NCI-H524 (cell line): ENCODE measurements around the gene MYH6.

Source experiments
- DNase-seq, 2 experiments: peaks; one replicate each; lab custom pipeline; 2025; lab: John Stamatoyannopoulos, UW

MYH6 gene

GRCh38 chr14:23407516-23408306 is at the start of gene MYH6:
Gene MYH6, minus strand, starts transcription at chr14:23408273. Its CDS starts 1,050 bp downstream, at chr14:23407223.
- DNase-seq = no peak

GRCh38 chr14:23456883-23457586 is 49.0 kb upstream of the MYH6 start:
- peak in 1 of 2 experiments; percentile 55 for DNase-seq

DNA sequence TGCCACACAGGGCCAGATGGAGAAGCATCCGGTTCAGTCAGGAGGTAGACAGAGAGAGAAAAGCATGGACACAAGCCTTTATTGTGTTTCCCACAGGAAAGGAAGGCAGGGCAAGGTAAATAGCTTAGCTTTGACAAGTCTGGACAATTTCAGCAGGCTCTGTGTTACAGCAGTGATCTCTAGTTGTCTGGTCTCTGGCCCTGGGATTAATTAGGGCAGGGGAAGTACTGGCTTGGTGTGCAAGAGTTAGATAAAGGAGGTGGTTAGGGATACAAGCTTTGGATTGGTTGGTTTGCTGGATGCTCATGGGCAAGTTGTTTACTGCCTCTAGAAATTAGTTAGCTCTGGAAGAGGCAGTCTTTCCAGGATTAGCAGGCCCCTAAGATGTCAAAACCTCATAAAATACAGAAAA is 46.4 kb upstream of the MYH6 start:
- peak in 1 of 2 experiments; percentile 42 for DNase-seq

- DNase-seq = no peak
These were observed 44.2 kb upstream of the MYH6 start for GRCh38 chr14:23452237-23452636.

- no peak for DNase-seq
These were observed 42.3 kb upstream of the MYH6 start for GRCh38 chr14:23450379-23450778.

DNA sequence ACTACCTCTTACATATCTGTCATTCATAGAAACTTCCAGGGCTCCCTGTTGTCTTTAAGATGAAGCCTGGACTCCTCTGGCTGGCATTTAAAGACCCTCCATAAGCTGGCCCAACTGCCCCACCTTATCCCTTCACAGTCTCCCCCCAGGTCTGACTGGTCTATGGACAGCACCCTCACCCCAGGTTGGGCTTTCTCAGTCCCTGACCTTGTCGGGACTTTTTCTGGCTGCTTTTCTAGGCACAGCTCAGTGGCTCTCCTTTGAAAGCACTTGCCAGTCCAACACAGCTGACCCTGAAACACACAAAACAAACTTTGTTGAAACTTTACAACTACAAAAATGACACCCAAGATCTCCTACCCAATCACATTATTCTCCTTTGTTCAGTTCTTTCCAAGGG is 41.2 kb upstream of the MYH6 start:
- no peak for DNase-seq

GRCh38 chr14:23447361-23448350 is 39.6 kb upstream of the MYH6 start:
- DNase-seq = no peak

DNA sequence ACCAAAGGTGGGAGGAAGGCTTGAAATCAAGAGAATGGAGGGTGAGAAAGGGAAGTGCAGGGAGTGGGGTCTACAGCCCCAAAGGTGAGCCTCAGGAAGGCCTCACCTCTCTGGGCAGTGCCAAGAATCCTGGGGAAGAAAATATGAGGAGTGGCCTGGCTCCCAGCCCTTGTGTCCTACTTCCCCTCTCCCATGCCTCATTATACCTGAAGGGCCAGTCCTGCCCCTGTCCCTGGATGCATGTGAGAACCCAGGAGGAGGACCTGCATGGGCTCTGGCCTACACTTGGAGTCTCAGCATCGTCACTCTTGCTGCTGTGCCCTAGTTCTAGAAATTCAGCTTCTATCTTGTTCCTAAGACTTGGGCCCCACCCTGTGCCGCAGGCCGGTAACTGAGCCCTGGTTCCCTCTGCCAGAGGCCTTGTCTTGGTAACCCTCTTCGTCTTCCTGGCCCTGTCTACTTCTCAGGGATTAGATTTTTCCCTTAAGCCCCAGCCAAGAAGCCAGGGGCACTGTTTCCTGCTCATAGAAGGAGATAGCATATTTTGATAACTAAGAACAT is 38.3 kb upstream of the MYH6 start:
- DNase-seq = no peak

- no peak for DNase-seq
These were observed 37.7 kb upstream of the MYH6 start for GRCh38 chr14:23445773-23446172.

- DNase-seq = no peak
These were observed 36.2 kb upstream of the MYH6 start for GRCh38 chr14:23444314-23444713.

- no peak for DNase-seq
These were observed 35.8 kb upstream of the MYH6 start for GRCh38 chr14:23443881-23444280.

- no peak for DNase-seq
These were observed 35.3 kb upstream of the MYH6 start for GRCh38 chr14:23443411-23443812.

DNA sequence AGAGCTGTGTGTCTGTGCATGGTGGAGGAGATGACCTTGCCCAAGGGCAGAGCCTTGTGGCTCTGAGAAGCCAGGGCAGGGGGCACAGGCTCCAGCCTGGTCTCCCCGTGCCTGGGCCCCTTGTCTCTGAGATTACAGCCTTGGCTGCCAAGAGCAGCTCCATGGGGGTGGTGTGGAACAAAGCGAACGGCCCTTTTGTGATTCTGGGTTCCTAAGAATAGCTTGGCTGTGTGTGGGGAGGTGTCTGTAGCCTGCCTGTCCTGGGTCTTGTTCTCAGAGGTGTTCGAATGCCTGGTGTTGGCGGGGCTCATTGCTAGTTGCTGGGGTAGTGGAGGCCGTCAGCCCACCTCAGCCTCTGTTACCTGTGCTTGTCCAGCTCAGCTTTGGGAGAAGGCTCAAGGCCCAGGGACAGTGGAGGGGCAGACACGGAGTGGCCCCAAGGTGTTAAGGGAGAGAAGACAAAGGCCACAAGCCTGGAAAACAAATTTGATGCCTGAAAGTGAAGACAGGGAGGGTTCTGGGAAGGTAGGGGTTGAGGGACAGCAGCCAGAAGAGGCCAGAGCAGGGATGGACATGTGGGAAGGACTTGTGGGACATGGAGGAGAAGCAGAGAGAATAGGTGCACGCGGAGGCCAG is 34.8 kb upstream of the MYH6 start:
- no peak for DNase-seq

- DNase-seq = no peak
These were observed 33.0 kb upstream of the MYH6 start for GRCh38 chr14:23441076-23441475.

DNA sequence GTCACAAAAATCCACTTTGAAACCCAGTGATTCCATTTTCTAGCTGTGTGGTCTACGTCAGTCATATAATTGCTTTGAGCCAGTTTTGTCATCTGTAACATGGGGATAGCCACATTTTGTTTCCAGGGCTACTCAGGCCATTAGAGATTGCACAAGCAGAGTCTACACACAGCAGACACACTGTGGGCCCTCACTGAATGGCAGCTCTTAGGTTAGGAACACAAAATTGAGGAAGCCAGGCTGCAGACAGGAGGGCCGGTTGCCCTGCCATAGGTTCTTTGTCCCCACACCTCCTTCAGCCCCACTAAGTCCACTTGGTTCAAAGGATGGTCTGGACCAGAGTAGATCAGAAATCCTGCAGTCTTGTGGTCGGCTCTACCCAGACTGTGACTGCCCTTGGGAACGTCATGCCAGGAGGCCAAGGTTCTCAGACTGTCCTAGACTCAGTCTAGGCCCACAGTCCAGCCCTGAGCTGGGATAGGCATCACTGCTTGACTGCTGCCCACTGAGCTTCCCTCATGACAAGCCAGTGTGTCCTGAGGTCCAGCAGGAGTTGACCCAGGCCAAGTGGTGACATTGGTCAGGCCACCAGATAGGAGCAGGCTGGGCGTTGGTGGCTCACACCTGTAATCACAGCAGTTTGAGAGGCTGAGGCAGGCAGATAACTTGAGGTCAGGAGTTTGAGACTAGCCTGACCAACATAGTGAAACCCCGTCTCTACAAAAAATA is 31.2 kb upstream of the MYH6 start:
- no peak for DNase-seq

GRCh38 chr14:23438101-23438971 is 30.3 kb upstream of the MYH6 start:
- DNase-seq = peak in 1 of 2 experiments; percentile 36

- no peak for DNase-seq
These were observed 29.3 kb upstream of the MYH6 start for GRCh38 chr14:23437133-23438100.
